PC-3 (cell line): ENCODE data around the gene PPP1R12B.

Source experiments
- EZH2 ChIP-seq: fragments of 300-600 bp; sonication (generic); IDR thresholded peaks from one replicate; pipeline ENCODE4 v1.6.1; 2017; ENCODE audit warnings: antibody characterized with exemption, mild to moderate bottlenecking, low read length; ENCODE audit not compliant: unreplicated experiment
- EZH2phosphoT487 ChIP-seq: fragments of 300-600 bp; sonication (generic); IDR thresholded peaks from 2 replicates; pipeline ENCODE4 v1.6.1; 2018; ENCODE audit warnings: mild to moderate bottlenecking, antibody characterized with exemption, low read length, borderline replicate concordance
- TF ChIP-seq, protein P1 (sequence below): fragments of 300-600 bp; sonication (generic); conservative IDR thresholded peaks from 2 replicates; pipeline ENCODE4 v1.5.1; 2017; ENCODE audit warnings: antibody characterized with exemption, low read depth, mild to moderate bottlenecking, low read length

DNA sequence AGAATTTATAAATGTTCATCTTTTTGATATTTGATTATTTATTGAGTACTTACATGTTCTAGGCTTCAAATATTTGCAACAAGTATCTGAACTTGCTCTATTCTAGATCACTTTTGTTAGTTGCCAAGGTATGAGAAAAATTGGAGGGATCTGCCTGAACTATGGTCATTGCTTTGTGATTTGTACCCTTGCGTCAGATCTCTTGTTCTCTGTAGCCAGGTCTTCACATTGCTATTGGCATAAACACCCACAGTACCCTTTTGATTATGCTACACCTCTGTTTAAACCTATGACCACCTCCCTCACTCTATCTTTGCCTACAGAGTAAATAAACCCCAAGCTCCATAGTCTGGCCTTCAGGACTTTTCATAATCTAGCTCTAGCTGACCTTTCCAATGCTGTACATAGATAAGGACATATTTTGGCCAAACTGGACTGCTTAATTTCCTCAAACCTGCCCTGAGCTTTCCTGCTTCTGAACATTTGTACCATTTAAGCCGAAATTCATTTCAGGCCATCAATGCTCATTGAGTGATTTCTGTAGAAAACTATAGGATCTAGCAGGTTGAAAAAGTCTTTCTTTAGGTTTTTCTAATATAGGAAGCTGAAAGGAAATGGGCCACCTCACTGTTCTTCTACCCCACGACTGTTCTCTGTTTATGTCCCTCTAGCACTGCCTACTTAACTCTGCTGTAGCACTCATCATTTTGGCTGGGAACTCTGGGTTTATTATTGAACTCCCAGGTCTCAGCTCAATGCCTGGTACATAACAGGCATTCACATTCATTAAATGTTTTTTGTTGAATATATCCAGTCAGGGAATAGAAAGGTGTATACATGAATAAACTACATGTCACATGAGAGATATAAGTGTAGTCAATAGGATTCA is 84.9 kb downstream of the PPP1R12B start:
- TF ChIP-seq EZH2: no peak
- no peak for TF ChIP-seq EZH2phosphoT487
- TF ChIP-seq, protein P1, sequence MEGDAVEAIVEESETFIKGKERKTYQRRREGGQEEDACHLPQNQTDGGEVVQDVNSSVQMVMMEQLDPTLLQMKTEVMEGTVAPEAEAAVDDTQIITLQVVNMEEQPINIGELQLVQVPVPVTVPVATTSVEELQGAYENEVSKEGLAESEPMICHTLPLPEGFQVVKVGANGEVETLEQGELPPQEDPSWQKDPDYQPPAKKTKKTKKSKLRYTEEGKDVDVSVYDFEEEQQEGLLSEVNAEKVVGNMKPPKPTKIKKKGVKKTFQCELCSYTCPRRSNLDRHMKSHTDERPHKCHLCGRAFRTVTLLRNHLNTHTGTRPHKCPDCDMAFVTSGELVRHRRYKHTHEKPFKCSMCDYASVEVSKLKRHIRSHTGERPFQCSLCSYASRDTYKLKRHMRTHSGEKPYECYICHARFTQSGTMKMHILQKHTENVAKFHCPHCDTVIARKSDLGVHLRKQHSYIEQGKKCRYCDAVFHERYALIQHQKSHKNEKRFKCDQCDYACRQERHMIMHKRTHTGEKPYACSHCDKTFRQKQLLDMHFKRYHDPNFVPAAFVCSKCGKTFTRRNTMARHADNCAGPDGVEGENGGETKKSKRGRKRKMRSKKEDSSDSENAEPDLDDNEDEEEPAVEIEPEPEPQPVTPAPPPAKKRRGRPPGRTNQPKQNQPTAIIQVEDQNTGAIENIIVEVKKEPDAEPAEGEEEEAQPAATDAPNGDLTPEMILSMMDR: no peak
